GM12878 (cell line): ENCODE measurements around the gene ITSN1.

ENCODE experiments used
- CREM ChIP-seq: IDR thresholded peaks from 2 replicates; pipeline ENCODE4 v1.6.1; 2014; ENCODE audit warnings: antibody characterized with exemption, low read depth
- CTCF ChIP-seq, 3 experiments: IDR thresholded peaks in 2 of 3; conservative IDR thresholded peaks in 1 of 3; 2 replicates each; pipeline ENCODE4 v1.5.1; 2011; ENCODE audit warnings: low read depth in 3 of 3, low read length in 3 of 3, mild to moderate bottlenecking in 3 of 3, control low read depth in 2 of 3, moderate library complexity in 2 of 3, inconsistent platforms in 1 of 3, mixed read lengths in 1 of 3; ENCODE audit not compliant: control insufficient read depth in 2 of 3, insufficient read depth in 1 of 3; ENCODE audit errors: extremely low read depth in 1 of 3
- HDAC6 ChIP-seq: fragments of 200-600 bp; sonication (generic); IDR thresholded peaks from one replicate; pipeline ENCODE4 v1.8.0; 2017; ENCODE audit warnings: antibody characterized with exemption; ENCODE audit not compliant: unreplicated experiment
- KDM1A ChIP-seq: fragments of 200-600 bp; sonication (generic); IDR thresholded peaks from 2 replicates; pipeline ENCODE4 v1.6.1; 2016; ENCODE audit warnings: borderline replicate concordance
- NFIC ChIP-seq: IDR thresholded peaks from 2 replicates; pipeline ENCODE4 v1.6.1; 2012; ENCODE audit warnings: low read depth, mild to moderate bottlenecking, inconsistent platforms, low read length, moderate library complexity

- TF ChIP-seq NFIC, result no peak
- no peak for TF ChIP-seq KDM1A
- TF ChIP-seq CTCF (IDR thresholded peaks at IDR 0.05 in 2 of 3, conservative IDR thresholded peaks at IDR 0.05 in 1 of 3; ENCODE audit: control insufficient read depth in 2 of 3, extremely low read depth in 1 of 3, insufficient read depth in 1 of 3, low read depth in 3 of 3, low read length in 3 of 3), result no peak
- TF ChIP-seq CREM, result no peak
- TF ChIP-seq HDAC6, result no peak
These were observed 178.0 kb downstream of the ITSN1 start for GRCh38 chr21:33820230-33820770.
